ENCODE data around the gene NCAPD2. TPM values are rescaled to one million over a fixed set of nuclear protein-coding genes. Genes with fewer than 3 reads are reported as not detected.

NCAPD2 gene
- total RNA-seq, 2 donors from 2014 or later: 90.3 to 150 TPM

- peaks cover 53% of the 10 kb centered on the region for H3K36me3 ChIP-seq (ENCODE audit: control insufficient read depth, insufficient read depth, low read length)
- Mint-ChIP-seq H3K4me1 (peaks cover 32% of the 10 kb centered on the region), H3K9me3 (no peaks in the 10 kb centered on the region), H3K4me3 (no peak overlapping the region), H3K27ac (peak overlapping the region; percentile 65), H3K27me3 (ENCODE audit: insufficient read depth) (no peaks in the 10 kb centered on the region), H3K36me3 (ENCODE audit: low read depth) (peaks cover 43% of the 10 kb centered on the region)
- TF ChIP-seq CTCF (conservative IDR thresholded peaks at IDR 0.05): no peak
- H3K4me1 ChIP-seq (ENCODE audit: control insufficient read depth, insufficient read depth, low read length): peaks cover 4% of the 10 kb centered on the region
- no peaks in the 10 kb centered on the region for H3K9me3 ChIP-seq (ENCODE audit: control insufficient read depth, low read length)
- no peaks in the 10 kb centered on the region for H3K27me3 ChIP-seq (ENCODE audit: control insufficient read depth, insufficient read depth, low read length, poor library complexity, severe bottlenecking)
- H3K4me3 ChIP-seq (ENCODE audit: low read length): no peak overlapping the region
- DNase-seq: no peak
- H3K9ac ChIP-seq (ENCODE audit: extremely low read depth, low read length, poor library complexity, severe bottlenecking): no peak overlapping the region
- WGBS, 2 experiments (ENCODE audit: insufficient coverage in 1 of 2, insufficient read length in 1 of 2): 94 to 95% methylated on average over 15 to 18 of the region's 18 CpGs
- no peak overlapping the region for H3K27ac ChIP-seq (ENCODE audit: low read depth, low read length)
Observed at GRCh38 chr12:6551063-6551461, 57.2 kb downstream of the NCAPD2 start.

- DNase-seq: no peak
- no peaks in the 10 kb centered on the region for H3K9me3 Mint-ChIP-seq
- peak overlapping the region; percentile 65 for H3K27ac Mint-ChIP-seq
- Histone ChIP-seq H3K36me3 (ENCODE audit: control insufficient read depth, insufficient read depth, low read length) (peaks cover 51% of the 10 kb centered on the region), H3K4me3 (ENCODE audit: low read length) (no peak overlapping the region), H3K9me3 (ENCODE audit: control insufficient read depth, low read length) (no peaks in the 10 kb centered on the region), H3K27me3 (ENCODE audit: control insufficient read depth, insufficient read depth, low read length, poor library complexity, severe bottlenecking) (no peaks in the 10 kb centered on the region), H3K27ac (ENCODE audit: low read depth, low read length) (no peak overlapping the region), H3K9ac (ENCODE audit: extremely low read depth, low read length, poor library complexity, severe bottlenecking) (no peak overlapping the region), H3K4me1 (ENCODE audit: control insufficient read depth, insufficient read depth, low read length) (peaks cover 4% of the 10 kb centered on the region)
- H3K4me1 Mint-ChIP-seq: peaks cover 32% of the 10 kb centered on the region
- TF ChIP-seq CTCF (conservative IDR thresholded peaks at IDR 0.05): no peak
- 89 to 94% methylated on average over 10 to 11 of the region's 11 CpGs for WGBS, 2 experiments (ENCODE audit: insufficient coverage in 1 of 2, insufficient read length in 1 of 2)
- no peaks in the 10 kb centered on the region for H3K27me3 Mint-ChIP-seq (ENCODE audit: insufficient read depth)
- peaks cover 40% of the 10 kb centered on the region for H3K36me3 Mint-ChIP-seq (ENCODE audit: low read depth)
- no peak overlapping the region for H3K4me3 Mint-ChIP-seq
Observed at GRCh38 chr12:6551496-6552139, 57.7 kb downstream of the NCAPD2 start.

GRCh38 chr12:6552140-6552551, 58.2 kb downstream of the NCAPD2 start:
- peaks cover 4% of the 10 kb centered on the region for H3K4me1 ChIP-seq (ENCODE audit: control insufficient read depth, insufficient read depth, low read length)
- WGBS, 2 experiments (ENCODE audit: insufficient coverage in 1 of 2, insufficient read length in 1 of 2): 76 to 82% methylated on average over 2 to 4 of the region's 4 CpGs
- H3K9me3 ChIP-seq (ENCODE audit: control insufficient read depth, low read length): no peaks in the 10 kb centered on the region
- no peak overlapping the region for H3K4me3 Mint-ChIP-seq
- H3K27ac ChIP-seq (ENCODE audit: low read depth, low read length): no peak overlapping the region
- H3K9me3 Mint-ChIP-seq: no peaks in the 10 kb centered on the region
- H3K36me3 ChIP-seq (ENCODE audit: control insufficient read depth, insufficient read depth, low read length): peaks cover 51% of the 10 kb centered on the region
- no peaks in the 10 kb centered on the region for H3K27me3 ChIP-seq (ENCODE audit: control insufficient read depth, insufficient read depth, low read length, poor library complexity, severe bottlenecking)
- TF ChIP-seq CTCF (conservative IDR thresholded peaks at IDR 0.05): no peak
- peak overlapping the region; percentile 65 for H3K27ac Mint-ChIP-seq
- no peak overlapping the region for H3K4me3 ChIP-seq (ENCODE audit: low read length)
- DNase-seq: no peak
- no peak overlapping the region for H3K9ac ChIP-seq (ENCODE audit: extremely low read depth, low read length, poor library complexity, severe bottlenecking)
- peaks cover 32% of the 10 kb centered on the region for H3K4me1 Mint-ChIP-seq
- H3K36me3 Mint-ChIP-seq (ENCODE audit: low read depth): peaks cover 40% of the 10 kb centered on the region
- H3K27me3 Mint-ChIP-seq (ENCODE audit: insufficient read depth): no peaks in the 10 kb centered on the region
